ENCODE results near the gene ETV3L. TPM values are rescaled to one million over a fixed set of nuclear protein-coding genes. Genes with fewer than 3 reads are reported as not detected.
A peak's percentile ranks its signal among the peaks of the same experiment; 100 is the strongest.

ETV3L gene
- total and polyA plus RNA-seq, 5 donors = not detected

DNA sequence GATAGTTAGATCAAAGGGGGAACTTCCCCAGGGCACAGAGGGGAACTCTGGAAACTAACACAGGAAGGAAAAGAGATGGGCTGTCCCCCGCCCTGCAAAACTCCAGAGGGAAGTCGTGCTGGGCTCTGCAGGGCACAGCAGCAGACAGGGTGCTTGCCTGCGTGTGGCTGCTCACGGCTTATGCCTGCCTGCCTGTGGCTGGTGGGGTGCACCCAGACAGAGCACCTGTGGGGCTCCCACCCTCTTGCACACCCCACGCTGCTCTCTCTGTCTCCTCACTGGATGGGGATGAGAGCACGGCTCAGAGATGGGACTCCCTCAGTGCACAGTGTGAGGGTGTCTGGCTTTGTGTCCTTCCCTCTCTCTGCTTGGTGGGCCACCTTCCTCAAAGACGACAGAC, 13.5 kb upstream of the ETV3L start:
- 58% methylated on average over 7 of the region's 7 CpGs for WGBS
- Histone ChIP-seq H3K9me3 (ENCODE audit: control insufficient read depth, low read length) (no peaks in the 10 kb centered on the region), H3K4me3 (ENCODE audit: low read length) (no peak overlapping the region), H3K4me1 (ENCODE audit: control insufficient read depth, insufficient read depth, low read length) (no peaks in the 10 kb centered on the region), H3K27ac (ENCODE audit: low read length) (no peak overlapping the region), H3K27me3 (ENCODE audit: control insufficient read depth, insufficient read depth) (no peaks in the 10 kb centered on the region)
- ATAC-seq (peak; percentile 15 to 44), DNase-seq (no peak)
- intact Hi-C loops (cut with DNase I) = no loop called here

- no peaks in the 10 kb centered on the region for H3K27me3 ChIP-seq (ENCODE audit: control insufficient read depth, insufficient read depth)
- no peaks in the 10 kb centered on the region for H3K9me3 ChIP-seq (ENCODE audit: control insufficient read depth, low read length)
- whole genome bisulfite sequencing = 77% methylated on average over 8 of the region's 8 CpGs
- no peak overlapping the region for H3K4me3 ChIP-seq (ENCODE audit: low read length)
- no peak overlapping the region for H3K27ac ChIP-seq (ENCODE audit: low read length)
- intact Hi-C loops (cut with DNase I) = no loop called here
- ATAC-seq (no peak), DNase-seq (no peak)
- H3K4me1 ChIP-seq (ENCODE audit: control insufficient read depth, insufficient read depth, low read length) = no peaks in the 10 kb centered on the region
Measured at GRCh38 chr1:157112186-157112867, 12.7 kb upstream of the ETV3L start.

- Histone ChIP-seq H3K4me1 (ENCODE audit: control insufficient read depth, insufficient read depth, low read length) (no peaks in the 10 kb centered on the region), H3K9me3 (ENCODE audit: control insufficient read depth, low read length) (no peaks in the 10 kb centered on the region), H3K27me3 (ENCODE audit: control insufficient read depth, insufficient read depth) (no peaks in the 10 kb centered on the region), H3K4me3 (ENCODE audit: low read length) (no peak overlapping the region), H3K27ac (ENCODE audit: low read length) (no peak overlapping the region)
- intact Hi-C loops (cut with DNase I) = no loop called here
- WGBS = 51% methylated on average over 19 of the region's 19 CpGs
- no peak for ATAC-seq
- no peak for DNase-seq
Measured at GRCh38 chr1:157111396-157112165, 12.0 kb upstream of the ETV3L start.

- ATAC-seq = no peak
- Histone ChIP-seq H3K27me3 (ENCODE audit: control insufficient read depth, insufficient read depth) (no peaks in the 10 kb centered on the region), H3K4me1 (ENCODE audit: control insufficient read depth, insufficient read depth, low read length) (no peaks in the 10 kb centered on the region), H3K9me3 (ENCODE audit: control insufficient read depth, low read length) (no peaks in the 10 kb centered on the region), H3K27ac (ENCODE audit: low read length) (no peak overlapping the region), H3K4me3 (ENCODE audit: low read length) (no peak overlapping the region)
- intact Hi-C loops (cut with DNase I) = no loop called here
- no peak for DNase-seq
- 63% methylated on average over 3 of the region's 3 CpGs for WGBS
Measured at GRCh38 chr1:157110686-157111085, 11.1 kb upstream of the ETV3L start.

- DNase-seq (no peak), ATAC-seq (no peak)
- no peak overlapping the region for H3K27ac ChIP-seq (ENCODE audit: low read length)
- 68% methylated on average over 6 of the region's 6 CpGs for WGBS
- no peaks in the 10 kb centered on the region for H3K9me3 ChIP-seq (ENCODE audit: control insufficient read depth, low read length)
- H3K4me1 ChIP-seq (ENCODE audit: control insufficient read depth, insufficient read depth, low read length) = no peaks in the 10 kb centered on the region
- H3K4me3 ChIP-seq (ENCODE audit: low read length) = no peak overlapping the region
- intact Hi-C loops (cut with DNase I) = no loop called here
- no peaks in the 10 kb centered on the region for H3K27me3 ChIP-seq (ENCODE audit: control insufficient read depth, insufficient read depth)
Measured at GRCh38 chr1:157110003-157110402, 10.4 kb upstream of the ETV3L start.

GRCh38 chr1:157108448-157108847, 8.8 kb upstream of the ETV3L start:
- WGBS = 52% methylated on average over 6 of the region's 6 CpGs
- Histone ChIP-seq H3K9me3 (ENCODE audit: control insufficient read depth, low read length) (no peaks in the 10 kb centered on the region), H3K27me3 (ENCODE audit: control insufficient read depth, insufficient read depth) (no peaks in the 10 kb centered on the region), H3K4me3 (ENCODE audit: low read length) (no peak overlapping the region), H3K27ac (ENCODE audit: low read length) (no peak overlapping the region), H3K4me1 (ENCODE audit: control insufficient read depth, insufficient read depth, low read length) (no peaks in the 10 kb centered on the region)
- intact Hi-C loops (cut with DNase I) = no loop called here
- ATAC-seq = no peak
- DNase-seq = no peak

DNA sequence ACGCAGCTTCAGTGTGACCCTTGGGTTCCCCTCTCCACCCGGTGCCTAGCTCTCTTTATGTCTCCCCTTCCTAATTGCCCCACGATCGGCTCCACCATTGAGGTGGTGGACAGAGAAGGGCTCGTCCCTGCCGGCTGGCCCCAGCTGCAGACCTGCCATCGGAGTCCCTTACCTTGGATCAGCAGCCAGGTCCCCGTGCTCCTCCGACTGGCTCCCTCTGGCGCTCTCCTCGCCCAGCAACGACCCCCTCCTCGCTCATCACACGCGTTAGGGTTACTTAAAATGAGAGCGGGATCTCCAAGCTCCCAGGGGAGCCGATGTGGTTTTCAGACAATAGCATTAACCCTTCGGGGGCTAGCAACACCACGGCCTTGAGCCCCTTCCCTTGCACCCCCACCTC, 8.1 kb upstream of the ETV3L start:
- WGBS = 30% methylated on average over 19 of the region's 19 CpGs
- DNase-seq (no peak), ATAC-seq (no peak)
- Histone ChIP-seq H3K27ac (ENCODE audit: low read length) (no peak overlapping the region), H3K4me1 (ENCODE audit: control insufficient read depth, insufficient read depth, low read length) (no peaks in the 10 kb centered on the region), H3K27me3 (ENCODE audit: control insufficient read depth, insufficient read depth) (no peaks in the 10 kb centered on the region), H3K9me3 (ENCODE audit: control insufficient read depth, low read length) (no peaks in the 10 kb centered on the region), H3K4me3 (ENCODE audit: low read length) (no peak overlapping the region)
- intact Hi-C loops (cut with DNase I) = no loop called here

DNA sequence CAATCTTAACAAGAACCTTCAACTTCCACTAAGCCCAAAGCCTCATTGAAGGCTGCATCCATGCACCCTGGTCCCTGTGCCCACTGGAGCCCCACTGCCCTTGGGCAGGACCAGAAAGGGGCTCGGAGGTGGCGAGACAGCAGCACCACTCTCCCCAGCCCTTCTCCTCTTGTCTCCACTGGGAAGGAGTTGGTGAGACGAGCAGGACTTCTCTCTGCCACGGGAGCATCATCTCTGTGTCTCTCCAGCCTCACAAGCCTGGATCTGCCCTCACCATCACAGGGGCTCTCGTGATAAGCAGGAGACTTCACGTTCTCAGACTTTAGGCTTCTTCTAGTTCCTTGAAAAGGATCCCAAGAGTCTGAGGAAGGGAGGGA, 7.2 kb upstream of the ETV3L start:
- Histone ChIP-seq H3K9me3 (ENCODE audit: control insufficient read depth, low read length) (no peaks in the 10 kb centered on the region), H3K27ac (ENCODE audit: low read length) (no peak overlapping the region), H3K4me1 (ENCODE audit: control insufficient read depth, insufficient read depth, low read length) (no peaks in the 10 kb centered on the region), H3K27me3 (ENCODE audit: control insufficient read depth, insufficient read depth) (no peaks in the 10 kb centered on the region), H3K4me3 (ENCODE audit: low read length) (no peak overlapping the region)
- intact Hi-C loops (cut with DNase I) = no loop called here
- DNase-seq (no peak), ATAC-seq (no peak)
- WGBS = 72% methylated on average over 6 of the region's 6 CpGs

- H3K4me1 ChIP-seq (ENCODE audit: control insufficient read depth, insufficient read depth, low read length) = no peaks in the 10 kb centered on the region
- ATAC-seq (peak; percentile 30 to 55), DNase-seq (peak in 2 of 3 donors; percentile 64 to 68)
- no peak overlapping the region for H3K4me3 ChIP-seq (ENCODE audit: low read length)
- no peaks in the 10 kb centered on the region for H3K9me3 ChIP-seq (ENCODE audit: control insufficient read depth, low read length)
- H3K27me3 ChIP-seq (ENCODE audit: control insufficient read depth, insufficient read depth) = no peaks in the 10 kb centered on the region
- no peak overlapping the region for H3K27ac ChIP-seq (ENCODE audit: low read length)
- 48% methylated on average over 6 of the region's 6 CpGs for WGBS
- intact Hi-C loops (cut with DNase I) = no loop called here
Measured at GRCh38 chr1:157105988-157106812, 6.6 kb upstream of the ETV3L start.

- Histone ChIP-seq H3K9me3 (ENCODE audit: control insufficient read depth, low read length) (no peaks in the 10 kb centered on the region), H3K27ac (ENCODE audit: low read length) (no peak overlapping the region), H3K4me1 (ENCODE audit: control insufficient read depth, insufficient read depth, low read length) (no peaks in the 10 kb centered on the region), H3K4me3 (ENCODE audit: low read length) (no peak overlapping the region), H3K27me3 (ENCODE audit: control insufficient read depth, insufficient read depth) (no peaks in the 10 kb centered on the region)
- intact Hi-C loops (cut with DNase I) = no loop called here
- WGBS = 57% methylated on average over 14 of the region's 14 CpGs
- DNase-seq = no peak
- ATAC-seq = peak in 1 of 2 donors; percentile 13
Measured at GRCh38 chr1:157105298-157105987, 5.8 kb upstream of the ETV3L start.

All from right cardiac atrium (tissue), 5 donors.